ENCODE measurements around the gene SFMBT1. TPM values are rescaled to one million over a fixed set of nuclear protein-coding genes. Genes with fewer than 3 reads are reported as not detected.

The SFMBT1 gene, protein sequence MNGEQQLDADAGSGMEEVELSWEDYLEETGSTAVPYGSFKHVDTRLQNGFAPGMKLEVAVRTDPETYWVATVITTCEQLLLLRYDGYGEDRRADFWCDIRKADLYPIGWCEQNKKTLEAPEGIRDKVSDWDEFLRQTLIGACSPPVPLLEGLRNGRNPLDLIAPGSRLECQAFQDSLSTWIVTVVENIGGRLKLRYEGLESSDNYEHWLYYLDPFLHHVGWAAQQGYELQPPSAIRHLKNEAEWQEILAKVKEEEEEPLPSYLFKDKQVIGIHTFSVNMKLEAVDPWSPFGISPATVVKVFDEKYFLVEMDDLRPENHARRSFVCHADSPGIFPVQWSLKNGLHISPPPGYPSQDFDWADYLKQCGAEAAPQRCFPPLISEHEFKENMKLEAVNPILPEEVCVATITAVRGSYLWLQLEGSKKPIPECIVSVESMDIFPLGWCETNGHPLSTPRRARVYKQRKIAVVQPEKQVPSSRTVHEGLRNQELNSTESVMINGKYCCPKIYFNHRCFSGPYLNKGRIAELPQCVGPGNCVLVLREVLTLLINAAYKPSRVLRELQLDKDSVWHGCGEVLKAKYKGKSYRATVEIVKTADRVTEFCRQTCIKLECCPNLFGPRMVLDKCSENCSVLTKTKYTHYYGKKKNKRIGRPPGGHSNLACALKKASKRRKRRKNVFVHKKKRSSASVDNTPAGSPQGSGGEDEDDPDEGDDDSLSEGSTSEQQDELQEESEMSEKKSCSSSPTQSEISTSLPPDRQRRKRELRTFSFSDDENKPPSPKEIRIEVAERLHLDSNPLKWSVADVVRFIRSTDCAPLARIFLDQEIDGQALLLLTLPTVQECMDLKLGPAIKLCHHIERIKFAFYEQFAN
- 5.8 TPM for total RNA-seq (ENCODE audit: unreplicated experiment)
- long read RNA-seq, full-length matches to known transcripts = 1 of 5 reads
- long read RNA-seq, partial matches to known transcripts = 3 of 5 reads
- long read RNA-seq, other reads (novel, unspliced or antisense) = 1 of 5 reads

- peaks cover 3% of the 10 kb centered on the region for H3K9me3 Mint-ChIP-seq (ENCODE audit: unreplicated experiment)
- TF ChIP-seq CTCF (IDR thresholded peaks at IDR 0.05; ENCODE audit: unreplicated experiment) = no peak
Measured at GRCh38 chr3:53045518-53046170, at the start of gene SFMBT1. Gene SFMBT1 (minus strand): TSS chr3:53046073. CDS start chr3:52969128, 76,945 bp downstream.

DNA sequence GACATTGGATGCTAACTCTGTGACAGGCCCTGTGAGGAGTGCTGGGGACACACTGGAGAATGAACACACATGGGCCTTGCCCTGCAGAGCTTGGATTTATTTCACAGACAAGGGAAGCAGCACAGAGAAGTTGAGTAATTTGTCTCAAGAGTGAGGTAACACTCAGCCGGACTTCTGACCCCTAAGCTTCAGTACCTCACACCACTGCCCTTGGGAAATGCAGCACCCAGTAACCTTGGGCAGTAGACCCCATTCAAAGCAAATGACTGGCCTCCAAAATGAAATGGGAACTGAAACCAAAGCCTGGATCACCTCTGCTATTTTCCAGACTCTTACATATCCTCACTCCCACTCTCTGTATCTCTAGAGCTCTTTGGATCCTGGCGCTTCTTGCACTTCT, 47.1 kb upstream of the SFMBT1 start:
- no peak for DNase-seq (ENCODE audit: low spot score)
- TF ChIP-seq CTCF (IDR thresholded peaks at IDR 0.05; ENCODE audit: unreplicated experiment) = no peak
- H3K27me3 Mint-ChIP-seq (ENCODE audit: unreplicated experiment) = peaks cover 4% of the 10 kb centered on the region
- peaks cover 7% of the 10 kb centered on the region for H3K36me3 Mint-ChIP-seq (ENCODE audit: low read depth, unreplicated experiment)
- no peak overlapping the region for H3K27ac Mint-ChIP-seq (ENCODE audit: unreplicated experiment)
- H3K9me3 Mint-ChIP-seq (ENCODE audit: unreplicated experiment) = no peaks in the 10 kb centered on the region
- H3K4me1 Mint-ChIP-seq (ENCODE audit: unreplicated experiment) = peaks cover 3% of the 10 kb centered on the region
- no peak overlapping the region for H3K4me3 Mint-ChIP-seq (ENCODE audit: unreplicated experiment)

More at GRCh38 chr3:53045518-53046170, at the start of gene SFMBT1:
- H3K27me3 Mint-ChIP-seq (ENCODE audit: unreplicated experiment) = peaks cover 10% of the 10 kb centered on the region
- no peak within 1 kb of the TSS for H3K27ac Mint-ChIP-seq (ENCODE audit: unreplicated experiment)
- peaks cover 10% of the 10 kb centered on the region for H3K4me1 Mint-ChIP-seq (ENCODE audit: unreplicated experiment)
- peak within 1 kb of the TSS; percentile 98 for H3K4me3 Mint-ChIP-seq (ENCODE audit: unreplicated experiment)
- H3K36me3 Mint-ChIP-seq (ENCODE audit: low read depth, unreplicated experiment) = peaks cover 8% of the 10 kb centered on the region
- DNase-seq (ENCODE audit: low spot score) = peak; percentile 64

DNA sequence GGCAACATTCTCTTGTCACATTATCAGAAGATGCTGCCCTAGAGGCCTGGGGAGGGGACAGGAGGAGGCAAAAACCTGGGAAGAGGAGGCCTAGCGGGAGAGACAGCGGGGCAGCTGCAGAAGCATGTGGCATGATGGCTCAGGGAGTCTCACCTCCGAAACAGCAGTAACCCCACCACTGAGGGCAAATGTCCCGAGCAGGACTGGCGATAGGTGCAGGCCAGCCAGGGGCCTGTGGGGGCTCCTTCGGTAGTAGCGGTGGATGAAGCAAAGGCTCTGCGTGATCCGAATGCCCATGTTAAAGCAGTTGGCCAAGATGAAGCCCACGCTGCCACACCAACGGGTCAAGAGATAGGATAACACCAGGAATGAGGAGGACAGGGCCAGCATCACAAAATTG, 46.3 kb upstream of the SFMBT1 start:
- Mint-ChIP-seq H3K4me3 (ENCODE audit: unreplicated experiment) (no peak overlapping the region), H3K9me3 (ENCODE audit: unreplicated experiment) (no peaks in the 10 kb centered on the region), H3K27ac (ENCODE audit: unreplicated experiment) (no peak overlapping the region), H3K27me3 (ENCODE audit: unreplicated experiment) (peaks cover 4% of the 10 kb centered on the region), H3K4me1 (ENCODE audit: unreplicated experiment) (peaks cover 10% of the 10 kb centered on the region), H3K36me3 (ENCODE audit: low read depth, unreplicated experiment) (peaks cover 7% of the 10 kb centered on the region)
- no peak for TF ChIP-seq CTCF (IDR thresholded peaks at IDR 0.05; ENCODE audit: unreplicated experiment)
- DNase-seq (ENCODE audit: low spot score) = no peak

DNA sequence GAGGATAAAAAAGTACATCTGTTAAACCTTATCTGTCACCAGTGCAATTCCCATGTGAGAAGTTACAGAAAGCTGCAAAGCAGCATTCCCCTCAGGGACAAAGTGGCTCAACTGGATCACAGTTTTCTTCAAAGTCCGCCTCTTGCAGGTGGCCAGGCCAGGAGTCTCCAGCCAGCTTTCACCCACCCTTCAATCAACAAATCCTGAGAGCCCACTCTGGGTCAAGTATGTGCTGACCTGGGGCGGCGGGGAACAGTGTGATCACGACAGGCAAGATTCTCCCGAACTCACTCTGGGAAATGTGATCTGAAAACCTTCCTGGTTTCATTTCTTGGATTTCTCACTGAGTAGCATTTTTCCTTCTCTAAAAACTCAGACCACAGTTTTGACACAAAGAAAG, 45.1 kb upstream of the SFMBT1 start:
- Mint-ChIP-seq H3K9me3 (ENCODE audit: unreplicated experiment) (no peaks in the 10 kb centered on the region), H3K36me3 (ENCODE audit: low read depth, unreplicated experiment) (peaks cover 7% of the 10 kb centered on the region), H3K4me1 (ENCODE audit: unreplicated experiment) (peaks cover 11% of the 10 kb centered on the region), H3K27me3 (ENCODE audit: unreplicated experiment) (peaks cover 4% of the 10 kb centered on the region), H3K27ac (ENCODE audit: unreplicated experiment) (no peak overlapping the region), H3K4me3 (ENCODE audit: unreplicated experiment) (no peak overlapping the region)
- TF ChIP-seq CTCF (IDR thresholded peaks at IDR 0.05; ENCODE audit: unreplicated experiment) = no peak
- no peak for DNase-seq (ENCODE audit: low spot score)

Measured in endothelial cell (in vitro differentiated cells).